ENCODE results near the gene MEFV. TPM values are rescaled to one million over a fixed set of nuclear protein-coding genes. Genes with fewer than 3 reads are reported as not detected.

MEFV gene
- total and polyA plus RNA-seq, 2 of the 13 experiments (the other 11 are each of a cell fraction or from before 2014, with no cell fraction given), result 0.22 TPM; not detected in 1

GRCh38 chr16:3282730-3283542 is 26.5 kb upstream of the MEFV start, which contains the start of gene ZNF263 (continued):
- TF ChIP-seq ZNF260 (CRISPR knock-in tag; IDR thresholded peaks at IDR 0.05; ENCODE audit: borderline replicate concordance, low read depth), result no peak
- no peak for TF ChIP-seq MIER2 (CRISPR knock-in tag; IDR thresholded peaks at IDR 0.05)
- TF ChIP-seq FOXK2 (IDR thresholded peaks at IDR 0.05), result peak; percentile 51
- peak; percentile 74; the same call in 1 of the 2 replicates for TF ChIP-seq ARNT2 (CRISPR knock-in tag; IDR thresholded peaks at IDR 0.05; ENCODE audit: low read depth)
- peak; percentile 16 for TF ChIP-seq HOXA5 (CRISPR knock-in tag; IDR thresholded peaks at IDR 0.05)
- TF ChIP-seq MIXL1 (CRISPR knock-in tag; IDR thresholded peaks at IDR 0.05), result peak; percentile 40
- TF ChIP-seq ZFP1 (CRISPR knock-in tag; IDR thresholded peaks at IDR 0.05), result no peak
- TF ChIP-seq MXD1 (CRISPR knock-in tag; IDR thresholded peaks at IDR 0.05), result peak; percentile 83
- 0 out of 2 replicates have a peak, but pooled peaks have one; percentile 70 for TF ChIP-seq ZNF567 (CRISPR knock-in tag; IDR thresholded peaks at IDR 0.05; ENCODE audit: borderline replicate concordance)
- peak; percentile 78; the same call in 1 of the 2 replicates for TF ChIP-seq NFKB2 (CRISPR knock-in tag; IDR thresholded peaks at IDR 0.05; ENCODE audit: borderline replicate concordance)
- TF ChIP-seq NKX3-1 (CRISPR knock-in tag; IDR thresholded peaks at IDR 0.05), result peak; percentile 79
- TF ChIP-seq RERE (CRISPR knock-in tag; IDR thresholded peaks at IDR 0.05; ENCODE audit: low read depth), result no peak
- peak; percentile 57 for TF ChIP-seq HNRNPLL (IDR thresholded peaks at IDR 0.05; ENCODE audit: low read depth, low read length, poor library complexity, severe bottlenecking)
- TF ChIP-seq EP300 (IDR thresholded peaks at IDR 0.05; ENCODE audit: low read depth in 2 of 2, low read length in 2 of 2), result peak in 1 of 2 experiments; percentile 29; a peak in 1 of 4 replicates
- TF ChIP-seq EP300 (CRISPR knock-in tag; IDR thresholded peaks at IDR 0.05; ENCODE audit: borderline replicate concordance), result no peak
- TF ChIP-seq LCORL (IDR thresholded peaks at IDR 0.05), result no peak
- TF ChIP-seq LCORL (CRISPR knock-in tag; IDR thresholded peaks at IDR 0.05), result peak; percentile 42; the same call in 1 of the 2 replicates
- no peak for TF ChIP-seq RFX3 (CRISPR knock-in tag; IDR thresholded peaks at IDR 0.05)
- peak; percentile 35; the same call in 1 of the 2 replicates for TF ChIP-seq NRL (CRISPR knock-in tag; IDR thresholded peaks at IDR 0.05; ENCODE audit: borderline replicate concordance)
- TF ChIP-seq HNF1B (CRISPR knock-in tag; IDR thresholded peaks at IDR 0.05), result peak; percentile 64; the same call in 1 of the 2 replicates
- peak; percentile 4 for TF ChIP-seq ZNF883 (CRISPR knock-in tag; IDR thresholded peaks at IDR 0.05; ENCODE audit: not compliant biosample characterization)
- no peak for TF ChIP-seq DDIT3 (CRISPR knock-in tag; IDR thresholded peaks at IDR 0.05)
- peak; percentile 76 for TF ChIP-seq KLF6 (CRISPR knock-in tag; IDR thresholded peaks at IDR 0.05)
- TF ChIP-seq ZNF780A (CRISPR knock-in tag; IDR thresholded peaks at IDR 0.05), result no peak
